Caco-2 (cell line): ENCODE results near the gene CHI3L1. TPM values are rescaled to one million over a fixed set of nuclear protein-coding genes. Genes with fewer than 3 reads are reported as not detected.

Source experiments
- BruUV-seq: library from RNA; stranded (reverse); fragments of 400-500 nt; replicated peaks from 2 replicates; lab custom pipeline; 2021; lab: Mats Ljungman, UMichigan
- CTCF ChIA-PET: fragments of 300-600 bp; sonication (Branson Sonifier 250); formaldehyde crosslinking; loops from one replicate; lab custom pipeline; 2022; ENCODE audit warnings: antibody characterized with exemption; lab: Charles Lee
- POLR2A ChIA-PET: fragments of 300-600 bp; sonication (Branson Sonifier 250); formaldehyde crosslinking; loops from one replicate; lab custom pipeline; 2022; ENCODE audit warnings: antibody characterized with exemption; lab: Charles Lee
- DNase-seq, 2 experiments: peaks; one replicate each; pipeline versions ENCODE4 v3.0.0 to v3.0.0-alpha.2; 2020 to 2022
- H3K27me3 ChIP-seq: replicated peaks from 2 replicates; pipeline ENCODE4 v1.6.0; 2011; ENCODE audit warnings: low read length; ENCODE audit not compliant: control insufficient read depth, insufficient read depth
- H3K36me3 ChIP-seq: 2 replicates; pipeline ENCODE4 v1.5.1; 2011; ENCODE audit warnings: low read length; ENCODE audit not compliant: control insufficient read depth, insufficient read depth
- H3K4me1 ChIP-seq: fragments of 250-450 bp; sonication (Bioruptor Pico); 2 replicates; pipeline ENCODE4 v1.5.1; 2020; ENCODE audit warnings: mild to moderate bottlenecking
- H3K4me3 ChIP-seq: 2 replicates; pipeline ENCODE4 v1.5.1; 2011; ENCODE audit warnings: low read depth, mild to moderate bottlenecking, control low read depth, low read length
- H3K9me3 ChIP-seq: fragments of 250-450 bp; sonication (Bioruptor Pico); 2 replicates; pipeline ENCODE4 v1.5.1; 2020; ENCODE audit warnings: mild to moderate bottlenecking, moderate library complexity
- H3K27ac Mint-ChIP-seq: one replicate; pipeline ENCODE4 v1.8.0; 2022; ENCODE audit warnings: mixed read lengths; ENCODE audit not compliant: unreplicated experiment
- H3K27me3 Mint-ChIP-seq: one replicate; pipeline ENCODE4 v1.8.0; 2022; ENCODE audit warnings: mixed read lengths; ENCODE audit not compliant: insufficient read depth, unreplicated experiment
- H3K36me3 Mint-ChIP-seq: one replicate; pipeline ENCODE4 v1.8.0; 2022; ENCODE audit warnings: mild to moderate bottlenecking, mixed read lengths; ENCODE audit not compliant: insufficient read depth, unreplicated experiment
- H3K4me1 Mint-ChIP-seq: one replicate; pipeline ENCODE4 v1.8.0; 2022; ENCODE audit warnings: low read depth, mixed read lengths; ENCODE audit not compliant: unreplicated experiment
- H3K4me3 Mint-ChIP-seq: one replicate; pipeline ENCODE4 v1.8.0; 2022; ENCODE audit warnings: mild to moderate bottlenecking, moderate library complexity, mixed read lengths; ENCODE audit not compliant: unreplicated experiment
- H3K9me3 Mint-ChIP-seq: one replicate; pipeline ENCODE4 v1.8.0; 2022; ENCODE audit warnings: mixed read lengths; ENCODE audit not compliant: unreplicated experiment
- CTCF ChIP-seq, 2 experiments: fragments of 200-600 bp in 1 of 2; IDR thresholded peaks; 1 replicate in 1 of 2; 2 replicates in 1 of 2; pipeline versions ENCODE4 v1.5.1 to v1.8.0; 2011 to 2022; ENCODE audit warnings: antibody characterized with exemption in 1 of 2, control low read depth in 1 of 2, inconsistent platforms in 1 of 2, low read depth in 1 of 2, low read length in 1 of 2, mild to moderate bottlenecking in 1 of 2, moderate library complexity in 1 of 2; ENCODE audit not compliant: insufficient read depth in 1 of 2, severe bottlenecking in 1 of 2, unreplicated experiment in 1 of 2
- intact Hi-C: fragments of 100-400 bp; cut with micrococcal nuclease; formaldehyde crosslinking; loops from one replicate; pipeline ENCODE4 v1.10.0; 2022; ENCODE audit not compliant: unreplicated experiment
- total RNA-seq: library from RNA; stranded (reverse); gene quantifications from 2 replicates; pipeline ENCODE4 v1.2.3, GENCODE V29; 2022

CHI3L1 gene
- total RNA-seq, 1 experiment from 2014 or later, result 235 TPM

GRCh38 chr1:203163891-203164635, 22.4 kb downstream of the CHI3L1 start:
- Histone ChIP-seq H3K4me3 (no peak overlapping the region), H3K36me3 (no peaks in the 10 kb centered on the region), H3K27me3 (no peaks in the 10 kb centered on the region), H3K4me1 (peaks cover 50% of the 10 kb centered on the region), H3K9me3 (no peaks in the 10 kb centered on the region)
- Mint-ChIP-seq H3K9me3 (no peaks in the 10 kb centered on the region), H3K4me3 (no peak overlapping the region), H3K27ac (no peak overlapping the region), H3K4me1 (peaks cover 38% of the 10 kb centered on the region), H3K27me3 (no peaks in the 10 kb centered on the region), H3K36me3 (peaks cover 39% of the 10 kb centered on the region)
- no peak for TF ChIP-seq CTCF (IDR thresholded peaks at IDR 0.05; ENCODE audit: insufficient read depth in 1 of 2, low read depth in 1 of 2, low read length in 1 of 2, severe bottlenecking in 1 of 2, unreplicated experiment in 1 of 2)
- ChIA-PET CTCF (interaction anchor here (0.7 kb wide), 1 partner anchor 36 kb away, joined by 3 read pairs; no protein-coding TSS in a partner anchor), POLR2A (no interaction called here)
- no TSS peak for BruUV-seq
- DNase-seq, result no peak
- intact Hi-C loops, result no loop called here

GRCh38 chr1:203162403-203162802, 24.1 kb downstream of the CHI3L1 start:
- no peaks in the 10 kb centered on the region for H3K27me3 ChIP-seq
- H3K4me1 ChIP-seq, result peaks cover 42% of the 10 kb centered on the region
- Mint-ChIP-seq H3K4me1 (peaks cover 23% of the 10 kb centered on the region), H3K9me3 (peaks cover 13% of the 10 kb centered on the region), H3K27ac (peak overlapping the region; percentile 31), H3K36me3 (peaks cover 50% of the 10 kb centered on the region), H3K4me3 (no peak overlapping the region), H3K27me3 (no peaks in the 10 kb centered on the region)
- no peak for DNase-seq
- TF ChIP-seq CTCF (IDR thresholded peaks at IDR 0.05; ENCODE audit: insufficient read depth in 1 of 2, low read depth in 1 of 2, low read length in 1 of 2, severe bottlenecking in 1 of 2, unreplicated experiment in 1 of 2), result no peak
- H3K36me3 ChIP-seq, result no peaks in the 10 kb centered on the region
- no peak overlapping the region for H3K4me3 ChIP-seq
- no peaks in the 10 kb centered on the region for H3K9me3 ChIP-seq
- intact Hi-C loops, result no loop called here
- no TSS peak for BruUV-seq
- CTCF ChIA-PET, result interaction anchor here (0.6 to 1.5 kb wide), 4 partner anchors 35 to 868 kb away, joined by 3 to 7 read pairs (median 3); partner anchors contain the start of gene ADORA1
- POLR2A ChIA-PET, result no interaction called here

- no TSS peak for BruUV-seq
- Mint-ChIP-seq H3K27me3 (no peaks in the 10 kb centered on the region), H3K4me3 (no peak overlapping the region), H3K27ac (no peak overlapping the region), H3K36me3 (peaks cover 48% of the 10 kb centered on the region), H3K9me3 (peaks cover 13% of the 10 kb centered on the region), H3K4me1 (peaks cover 16% of the 10 kb centered on the region)
- intact Hi-C loops, result no loop called here
- H3K27me3 ChIP-seq, result no peaks in the 10 kb centered on the region
- H3K9me3 ChIP-seq, result no peaks in the 10 kb centered on the region
- POLR2A ChIA-PET, result interaction anchor here (0.7 kb wide), 1 partner anchor 9 kb away, joined by 3 read pairs; no protein-coding TSS in a partner anchor
- no peaks in the 10 kb centered on the region for H3K36me3 ChIP-seq
- H3K4me3 ChIP-seq, result no peak overlapping the region
- CTCF ChIA-PET, result interaction anchor here (0.7 to 1.2 kb wide), 2 partner anchors 34 to 54 kb away, joined by 3 read pairs; partner anchors contain the start of gene ADORA1
- TF ChIP-seq CTCF (IDR thresholded peaks at IDR 0.05; ENCODE audit: insufficient read depth in 1 of 2, low read depth in 1 of 2, low read length in 1 of 2, severe bottlenecking in 1 of 2, unreplicated experiment in 1 of 2), result no peak
- H3K4me1 ChIP-seq, result peaks cover 43% of the 10 kb centered on the region
- DNase-seq, result no peak
Observed at GRCh38 chr1:203161703-203162102, 24.8 kb downstream of the CHI3L1 start.
